ENCODE data around the gene OCA2.
"Not testable (repeated sequence)": the region's sequence is repeated elsewhere in the genome, so short reads cannot be mapped to it uniquely, and the experiment has no call there.

Gene OCA2

DNA sequence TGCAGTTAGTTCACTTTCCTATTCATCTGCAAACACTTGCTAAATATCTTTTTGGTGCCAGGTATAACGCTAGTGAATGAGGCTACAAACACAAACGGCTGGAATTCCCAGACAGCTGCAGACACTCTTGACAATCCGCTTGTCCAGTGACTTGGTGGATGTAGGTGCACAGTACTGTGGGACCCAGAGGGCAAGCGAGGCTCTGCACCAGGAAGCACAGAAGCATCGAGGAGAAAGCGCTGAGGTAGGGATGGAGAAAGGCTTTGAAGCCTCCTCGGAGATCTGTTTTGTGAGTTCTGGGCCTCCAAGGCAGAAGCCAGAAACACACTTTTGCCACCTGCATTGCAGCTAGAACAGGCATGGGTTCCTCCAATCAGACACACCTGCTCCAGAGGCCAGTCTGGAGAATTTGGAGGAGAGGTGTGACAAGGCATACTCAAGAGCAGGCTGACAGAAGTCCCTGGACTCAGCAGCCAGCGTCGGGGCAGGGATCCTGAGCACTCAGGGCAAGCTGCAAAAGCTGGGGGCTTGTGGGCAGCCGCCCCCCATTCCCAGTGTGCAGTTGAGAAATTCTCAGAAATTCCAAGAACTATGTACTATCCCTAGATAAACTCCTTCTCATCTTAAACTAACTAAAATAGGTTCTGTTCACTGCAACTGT lies 232.5 kb downstream of the OCA2 start:
- DNase-seq, result no peak

DNA sequence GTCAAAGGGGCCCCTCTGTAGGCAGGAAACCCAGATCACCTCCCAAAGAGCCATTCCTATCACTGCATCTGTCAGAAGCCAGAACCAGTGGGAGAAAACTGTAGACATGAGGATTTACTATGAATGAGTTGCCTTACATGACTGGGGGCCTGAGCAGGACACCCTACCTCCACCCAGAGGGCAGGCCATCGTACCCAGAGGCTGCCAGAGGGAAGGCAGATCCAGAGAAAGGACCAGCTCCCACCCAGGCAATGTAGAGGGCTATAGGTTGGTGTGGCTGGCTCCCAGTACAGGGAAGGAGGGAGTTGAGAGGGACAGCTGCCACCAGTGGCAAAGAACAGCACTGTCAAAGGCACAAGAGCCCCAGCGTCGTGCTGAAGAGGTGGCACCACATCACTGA lies 233.2 kb downstream of the OCA2 start:
- DNase-seq, result no peak

DNA sequence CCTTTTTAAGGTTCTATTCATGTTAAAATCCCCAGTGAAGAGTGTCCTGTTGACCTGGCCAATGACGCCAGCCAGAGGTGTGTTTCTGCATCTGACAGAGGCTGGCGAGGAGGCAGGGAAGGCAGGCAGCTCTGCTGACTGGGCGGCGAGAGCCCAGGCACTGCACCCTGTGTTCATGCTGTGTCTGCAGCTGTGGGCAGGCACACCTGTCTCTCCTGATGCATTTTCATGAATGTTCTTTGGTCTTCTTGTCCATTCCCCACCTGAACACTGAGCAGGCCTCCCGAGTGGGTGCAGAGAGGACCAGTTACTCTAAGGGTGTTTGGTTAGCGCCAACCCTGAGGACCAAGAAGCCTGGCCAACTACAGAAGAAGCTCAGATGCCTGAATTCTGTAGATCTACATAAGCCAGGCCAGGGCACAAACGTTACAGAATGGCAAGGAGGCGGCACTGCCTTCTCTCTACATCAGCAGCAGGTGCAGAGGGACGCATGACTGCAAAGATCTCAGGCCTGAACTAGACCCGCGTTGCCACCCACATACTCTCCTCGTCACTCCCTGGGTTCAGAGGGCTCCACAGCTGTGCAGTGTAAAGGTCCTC lies 233.7 kb downstream of the OCA2 start:
- no peak for DNase-seq

DNA sequence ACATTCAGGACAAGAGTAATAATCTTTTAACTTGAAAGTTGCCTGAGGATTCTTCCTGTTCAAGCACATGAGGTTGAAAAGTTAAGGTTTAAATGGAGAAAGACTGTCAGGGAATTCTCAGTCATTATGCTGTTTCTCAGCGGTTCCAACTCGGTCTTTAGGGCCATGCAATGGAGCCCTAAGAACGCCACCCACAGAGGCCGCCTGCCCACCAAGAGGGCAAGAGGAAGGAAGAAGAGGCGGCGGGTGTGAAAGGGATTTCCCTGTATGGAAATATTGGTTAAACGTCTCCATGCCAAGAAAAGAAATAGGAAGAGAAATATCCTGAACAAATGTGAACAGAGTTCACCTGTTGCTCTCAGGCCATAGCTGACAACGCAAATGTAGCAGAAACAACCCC lies 234.4 kb downstream of the OCA2 start:
- no peak for DNase-seq

DNA sequence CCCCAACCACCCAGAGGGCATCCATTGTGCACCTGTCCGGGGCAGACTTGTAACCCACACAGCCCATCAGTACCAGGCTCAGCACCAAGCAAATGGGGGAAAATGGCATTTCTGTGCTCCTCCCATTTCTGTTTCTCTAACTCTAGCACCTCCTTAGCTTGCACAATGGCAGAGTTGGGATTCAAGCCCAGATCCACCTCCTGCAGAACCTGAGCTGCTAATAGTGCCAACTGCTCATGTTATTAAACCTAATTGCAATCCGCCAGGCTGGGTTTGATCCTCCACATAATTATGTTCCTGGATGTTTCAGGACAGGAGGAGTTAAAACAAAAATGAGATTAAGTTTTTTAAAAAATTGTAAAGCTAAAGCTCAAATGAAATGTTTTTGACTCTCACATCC lies 235.0 kb downstream of the OCA2 start:
- no peak for DNase-seq

DNA sequence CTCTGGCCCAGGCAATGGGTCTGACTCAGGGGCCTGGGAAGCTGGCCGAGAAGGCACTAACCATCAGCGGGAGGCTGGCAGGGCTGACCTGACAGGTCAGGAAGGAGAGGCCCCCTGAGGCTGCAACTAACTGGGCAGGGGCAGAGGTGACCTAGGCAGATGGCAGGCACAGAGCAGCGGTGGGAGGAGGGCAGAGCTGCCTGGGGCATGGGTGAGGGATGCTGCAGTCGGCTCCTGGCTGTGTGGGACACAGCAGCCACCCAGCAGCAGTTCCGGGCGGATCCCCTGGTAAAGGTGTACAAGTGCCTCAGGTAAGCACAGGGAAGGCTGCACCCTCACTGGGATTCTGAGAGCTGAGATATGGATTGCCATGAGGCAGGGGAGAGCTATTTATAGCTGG lies 236.1 kb downstream of the OCA2 start:
- no peak for DNase-seq

DNA sequence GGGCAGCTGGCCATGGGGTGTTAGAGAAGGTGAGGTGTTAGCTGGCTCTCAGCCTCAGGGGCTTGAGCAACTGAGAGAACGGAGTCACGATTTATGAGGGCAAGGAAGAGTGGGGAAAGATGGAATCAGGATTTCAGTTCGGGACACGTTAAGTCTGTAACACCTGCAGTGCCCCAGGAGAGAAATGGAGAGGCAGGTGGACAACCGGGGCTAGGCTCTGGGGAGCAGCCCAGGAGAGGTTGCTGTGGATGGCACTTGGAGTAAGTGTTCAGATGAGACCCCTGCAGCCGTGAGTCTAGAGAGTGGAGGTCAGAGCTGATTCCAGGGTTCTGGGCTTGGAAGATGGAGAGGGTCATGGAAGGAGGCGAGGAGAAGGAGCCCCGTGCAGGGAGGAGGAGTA lies 237.9 kb downstream of the OCA2 start:
- no peak for DNase-seq

DNA sequence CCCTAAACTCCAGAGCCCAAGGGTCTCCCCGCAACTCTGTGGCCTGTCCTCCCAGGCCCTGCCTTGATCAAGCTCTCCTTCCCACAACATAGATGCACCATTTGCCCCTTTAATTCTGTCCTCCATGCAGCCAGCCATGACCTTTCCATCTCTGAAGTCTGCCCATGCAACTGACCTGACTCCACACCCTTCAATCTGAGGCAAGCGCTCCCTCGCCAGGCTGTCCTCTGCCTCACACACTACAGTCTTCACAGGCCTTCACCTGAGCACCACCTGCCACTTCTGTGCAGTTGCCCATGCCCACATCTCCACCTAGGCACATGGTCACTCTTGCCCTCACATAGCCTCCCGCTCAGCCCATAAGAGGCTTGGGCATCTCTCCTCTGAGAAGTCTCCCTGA lies 244.0 kb downstream of the OCA2 start:
- no peak for DNase-seq

DNA sequence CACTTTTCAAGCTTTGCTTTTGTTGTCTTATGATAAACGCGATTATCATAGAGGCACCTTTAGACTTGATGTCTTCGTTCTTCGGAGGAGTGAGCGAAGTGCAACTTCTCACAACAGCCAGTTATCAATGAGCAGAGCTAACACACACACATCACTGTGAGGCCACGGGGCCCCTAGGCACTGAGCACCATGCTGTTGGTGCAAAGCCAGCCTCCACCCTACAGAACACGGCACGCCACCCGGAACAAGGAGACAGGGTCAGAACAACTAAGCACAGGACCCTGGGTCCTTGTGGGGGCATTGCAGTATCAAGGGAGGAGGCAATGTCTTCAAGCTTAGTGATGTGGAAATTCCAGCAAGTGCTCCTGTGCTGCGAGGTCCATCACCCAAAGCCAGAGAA lies 244.5 kb downstream of the OCA2 start:
- DNase-seq, result no peak

DNA sequence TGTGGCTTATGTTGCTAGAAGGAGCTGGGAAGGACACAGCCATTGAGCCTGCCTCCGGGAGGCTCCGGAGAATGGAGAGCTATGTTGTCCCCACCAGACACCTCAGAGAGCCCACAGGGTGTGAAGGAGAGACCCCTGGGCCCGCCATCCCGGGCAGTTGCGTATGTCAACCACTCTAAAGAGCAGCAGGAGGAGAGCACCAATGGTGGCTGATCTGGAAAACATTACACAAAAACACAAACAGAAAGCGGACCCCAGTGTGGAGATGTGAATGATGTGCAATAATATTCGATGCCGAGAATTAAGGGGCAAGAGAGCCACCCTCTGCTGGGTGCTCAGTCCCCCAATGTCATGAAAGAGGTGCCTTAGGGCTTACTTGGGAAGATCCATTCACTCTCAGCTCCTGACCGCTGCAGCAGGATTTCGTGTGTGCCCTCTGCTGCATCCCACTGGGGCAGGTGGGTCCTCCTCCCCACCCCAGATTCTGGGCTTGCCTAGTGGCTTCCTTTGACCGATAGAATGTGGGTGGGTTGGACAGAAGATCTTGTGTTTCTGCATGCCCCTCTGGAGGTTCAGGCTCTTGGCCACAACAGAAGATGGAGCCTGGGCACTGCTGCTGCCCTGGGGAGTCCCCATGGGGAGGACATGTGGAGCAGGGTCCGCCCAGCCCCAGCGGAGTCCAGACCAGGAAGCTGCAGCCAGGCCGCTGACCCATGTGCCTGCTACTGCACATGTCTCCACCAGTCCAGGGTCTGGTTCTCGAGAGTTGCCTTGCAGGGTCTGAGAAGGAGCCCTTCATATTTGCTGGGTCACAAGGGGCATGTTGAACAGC lies 245.3 kb downstream of the OCA2 start:
- DNase-seq, result no peak

DNA sequence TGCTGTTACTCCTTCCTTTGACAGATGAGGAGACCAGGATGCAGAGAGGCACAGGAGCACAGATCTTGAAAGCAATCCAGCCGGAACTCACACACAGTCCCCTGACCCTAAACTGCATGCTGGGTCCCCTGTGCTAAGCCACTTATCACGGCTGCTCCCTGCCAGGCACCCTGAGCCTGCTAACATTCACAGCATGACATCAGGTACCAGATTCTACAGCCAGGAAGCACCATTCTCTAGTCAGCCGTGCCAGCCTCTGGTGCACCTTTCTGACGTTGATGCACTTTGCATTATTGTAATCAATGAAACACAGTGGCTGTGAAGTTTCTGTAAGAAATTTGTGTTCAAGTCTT lies 247.3 kb downstream of the OCA2 start:
- DNase-seq, result no peak

DNA sequence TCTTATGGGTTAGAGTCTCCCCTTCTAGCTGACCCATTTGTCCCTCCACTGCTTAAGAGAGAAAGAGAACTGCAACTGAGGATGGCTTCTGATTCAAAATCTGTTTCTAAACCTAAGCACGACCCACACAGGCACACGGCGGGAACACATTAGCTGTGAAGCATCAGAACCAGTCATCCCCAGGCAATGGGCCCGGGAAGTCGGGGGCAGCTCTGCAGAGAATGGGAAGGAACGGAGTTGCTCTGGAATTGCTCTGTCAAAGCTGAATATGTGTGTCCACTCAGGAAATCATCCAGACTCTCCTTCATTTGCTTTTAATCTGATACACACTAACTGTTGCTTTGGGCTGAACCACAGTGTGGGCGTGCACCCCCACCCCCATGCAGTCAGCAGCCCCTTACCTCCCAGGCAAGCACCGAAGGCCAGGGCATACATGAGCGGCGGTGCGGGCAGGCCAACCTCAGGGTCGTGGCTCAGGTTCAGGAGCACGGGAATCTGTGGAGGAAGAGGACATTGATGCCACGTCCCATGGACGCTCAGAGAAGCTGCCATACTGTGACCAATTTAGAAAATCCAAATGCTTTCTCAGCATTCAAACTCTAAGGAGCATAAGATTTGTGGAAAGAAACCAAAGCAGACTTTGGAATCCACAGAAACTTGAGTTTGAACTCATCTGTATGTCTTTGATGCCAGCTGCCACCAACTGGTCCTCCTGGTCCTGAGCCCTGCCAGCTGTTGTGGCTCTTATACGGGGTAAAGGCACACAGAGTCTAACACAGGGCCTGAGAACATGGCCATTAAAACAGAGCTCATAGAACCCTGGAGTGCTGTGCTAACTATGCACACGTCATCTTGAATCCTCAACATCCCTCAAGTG lies 247.9 kb downstream of the OCA2 start:
- DNase-seq, result no peak

DNA sequence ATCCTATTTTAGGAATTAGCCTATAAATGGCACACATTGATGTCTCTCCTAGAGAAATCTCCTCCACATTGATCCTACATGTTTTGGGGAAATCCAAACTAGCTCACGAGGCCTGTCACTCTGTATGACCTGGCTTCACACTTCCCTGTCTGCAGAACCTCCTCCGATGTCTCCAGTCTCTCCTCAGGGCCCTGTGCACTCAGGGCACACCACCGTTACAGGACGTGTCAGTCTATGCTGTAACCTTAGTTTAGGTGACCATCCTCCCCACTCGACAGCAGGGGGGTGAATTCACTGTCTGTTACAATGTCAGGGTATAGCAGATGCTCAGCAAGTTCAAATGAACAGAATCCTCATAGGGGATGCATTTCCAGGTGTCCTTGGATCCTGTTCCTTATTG lies 249.1 kb downstream of the OCA2 start:
- DNase-seq, result no peak

DNA sequence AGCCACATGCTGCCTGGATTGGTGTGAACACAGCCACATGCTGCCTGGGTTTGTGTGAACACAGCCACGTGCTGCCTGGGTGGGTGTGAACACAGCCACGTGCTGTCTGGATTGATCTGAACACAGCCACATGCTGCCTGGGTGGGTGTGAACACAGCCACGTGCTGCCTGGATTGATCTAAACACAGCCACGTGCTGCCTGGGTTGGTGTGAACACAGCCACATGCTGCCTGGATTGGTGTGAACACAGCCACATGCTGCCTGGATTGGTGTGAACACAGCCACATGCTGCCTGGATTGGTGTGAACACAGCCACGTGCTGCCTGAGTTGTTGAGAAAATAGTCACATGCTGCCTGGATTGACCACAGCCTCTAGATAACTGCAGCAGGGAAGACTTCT lies 250.2 kb downstream of the OCA2 start:
- not testable (repeated sequence) for DNase-seq

DNA sequence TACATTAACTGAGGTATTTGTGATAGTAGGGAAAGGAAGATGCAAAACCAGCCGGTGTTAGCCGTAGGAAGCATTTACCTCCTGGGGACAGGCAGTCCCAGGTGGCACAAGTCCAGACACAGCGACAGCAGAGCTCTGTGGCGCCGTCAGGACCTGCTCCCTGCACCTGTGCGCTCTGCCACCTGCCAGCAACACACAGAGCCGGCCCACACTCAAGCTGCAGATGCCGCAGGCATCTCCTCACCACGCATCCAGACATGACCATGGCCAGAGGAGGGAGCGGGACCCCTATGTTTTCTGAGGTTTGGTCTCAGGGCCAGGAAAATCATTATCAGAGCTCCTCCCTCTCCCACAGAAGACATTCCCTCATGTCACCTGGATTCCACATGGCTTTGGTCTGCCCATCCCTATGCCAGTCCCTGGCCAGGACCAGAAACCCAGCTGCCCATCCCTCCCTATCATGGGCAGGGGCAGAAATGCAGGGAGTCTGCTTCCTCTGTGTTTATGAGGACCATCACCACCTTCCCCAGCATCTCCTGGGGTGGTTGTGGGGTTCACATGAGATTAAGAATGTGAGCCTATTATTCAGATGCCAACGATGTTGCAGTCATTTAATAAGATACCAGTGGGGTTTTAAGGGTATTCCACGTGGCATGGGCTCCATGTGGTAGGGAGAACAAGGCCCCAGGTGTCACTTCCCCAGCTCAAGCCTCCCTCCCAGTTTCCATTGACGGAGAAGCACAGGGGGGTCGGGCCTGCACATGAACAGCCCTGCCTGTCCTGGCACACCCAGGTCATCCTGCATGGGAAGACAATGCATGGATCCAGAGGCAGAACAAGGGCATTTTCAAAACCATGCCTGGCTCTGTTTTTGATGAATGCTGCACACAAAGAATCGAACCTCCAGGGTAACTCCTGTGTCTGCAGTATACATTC lies 251.1 kb downstream of the OCA2 start:
- DNase-seq, result no peak

DNA sequence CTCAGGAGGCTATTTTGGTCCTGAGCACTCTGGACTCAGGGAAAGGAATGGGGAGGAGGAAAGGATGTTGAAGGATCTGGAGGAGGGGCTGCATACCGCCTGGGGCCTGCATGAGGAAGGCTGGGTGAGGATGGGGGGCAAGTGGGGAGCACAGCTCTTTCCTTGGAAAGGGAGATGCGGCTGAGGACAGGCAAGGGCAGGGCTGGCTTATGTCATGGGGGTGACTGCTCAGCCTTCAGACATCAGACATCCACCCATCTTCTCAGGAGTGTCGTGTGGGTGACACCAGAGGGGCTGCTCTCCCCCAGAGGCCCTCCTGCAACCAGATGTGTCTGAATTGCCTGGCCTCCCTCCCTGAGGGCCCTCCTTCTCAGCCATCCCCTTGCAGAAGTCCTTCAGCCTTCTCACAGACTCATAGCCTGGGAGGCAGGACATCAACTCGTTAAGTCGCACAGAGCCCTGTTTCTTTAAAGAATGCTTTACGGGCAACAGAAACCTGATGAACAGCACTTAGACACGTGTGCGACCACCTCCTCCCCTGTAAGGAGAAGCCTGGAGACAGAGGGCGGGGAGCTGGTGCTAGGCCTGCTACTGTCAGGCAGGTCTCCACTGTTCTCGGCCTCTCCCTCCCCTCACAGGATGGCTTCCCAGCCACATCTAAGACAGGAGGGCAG lies 252.3 kb downstream of the OCA2 start:
- DNase-seq, result no peak

DNA sequence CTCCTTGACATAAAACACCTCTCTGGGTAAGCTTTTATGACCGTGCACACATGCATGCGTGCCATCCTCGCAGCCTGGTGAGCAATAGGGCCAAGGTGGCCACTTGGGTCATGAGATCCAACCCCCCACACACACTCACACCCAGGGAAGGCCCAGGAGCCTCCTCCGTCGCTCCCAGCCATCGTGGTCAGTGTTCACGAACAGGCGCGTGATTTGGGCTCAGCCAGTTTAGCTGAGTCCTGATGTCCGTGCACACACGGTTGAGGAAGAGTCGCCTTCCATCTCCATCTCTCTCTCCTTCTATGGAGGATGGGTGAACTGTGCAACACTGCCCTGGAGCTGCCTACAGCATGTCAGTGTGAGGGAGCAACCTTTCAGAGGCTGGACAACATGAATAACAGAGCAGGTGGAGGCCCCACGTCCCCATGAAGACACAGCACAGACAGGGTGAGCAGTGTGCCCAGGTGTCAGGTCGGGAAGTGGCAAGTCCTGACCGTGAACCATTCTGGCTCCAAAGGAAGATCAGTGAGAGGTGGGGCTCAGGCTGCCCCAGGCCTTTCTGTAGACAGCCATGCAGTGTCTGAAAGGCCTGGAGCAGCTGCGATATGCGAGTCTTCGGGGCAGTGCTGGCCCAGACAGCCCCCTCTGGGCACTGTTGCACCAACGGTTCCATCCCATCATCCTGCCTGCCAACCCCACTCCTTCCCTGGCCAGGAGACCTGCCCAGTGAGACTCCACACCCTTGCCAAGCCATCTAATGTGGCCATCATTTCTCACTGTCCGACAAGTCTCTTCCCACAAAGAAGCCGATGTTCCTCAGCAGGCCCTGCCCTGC lies 253.4 kb downstream of the OCA2 start:
- DNase-seq, result no peak

DNA sequence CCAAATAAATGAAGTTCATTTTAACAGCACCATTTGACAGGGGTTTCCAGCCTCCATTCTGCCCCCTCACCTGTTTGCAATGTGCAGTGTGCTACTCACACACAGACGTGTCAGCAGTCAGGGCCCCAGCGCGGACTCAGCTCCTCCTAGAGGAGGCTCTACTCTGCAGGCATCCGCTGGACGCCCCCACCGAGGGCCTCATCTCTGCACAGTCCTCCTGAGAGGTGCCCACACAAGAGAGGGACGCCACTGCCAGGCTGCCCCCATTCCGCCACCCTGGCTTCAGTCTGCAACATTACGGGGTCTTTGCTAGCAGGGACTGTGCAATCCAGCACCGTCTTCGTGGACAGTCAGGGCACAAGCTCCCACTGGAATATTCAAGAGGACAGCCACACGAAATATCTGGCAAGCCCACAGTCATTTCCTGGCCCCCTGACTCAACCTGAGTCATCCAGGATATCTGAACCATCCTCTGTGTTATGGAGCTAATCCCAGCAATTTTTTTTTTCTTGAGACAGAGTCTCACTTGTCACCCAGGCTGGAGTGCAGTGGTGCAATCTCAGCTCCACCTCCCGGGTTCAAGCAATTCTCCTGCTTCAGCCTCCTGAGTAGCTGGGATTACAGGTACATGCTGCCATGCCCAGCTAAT lies 255.0 kb downstream of the OCA2 start:
- DNase-seq, result no peak

DNA sequence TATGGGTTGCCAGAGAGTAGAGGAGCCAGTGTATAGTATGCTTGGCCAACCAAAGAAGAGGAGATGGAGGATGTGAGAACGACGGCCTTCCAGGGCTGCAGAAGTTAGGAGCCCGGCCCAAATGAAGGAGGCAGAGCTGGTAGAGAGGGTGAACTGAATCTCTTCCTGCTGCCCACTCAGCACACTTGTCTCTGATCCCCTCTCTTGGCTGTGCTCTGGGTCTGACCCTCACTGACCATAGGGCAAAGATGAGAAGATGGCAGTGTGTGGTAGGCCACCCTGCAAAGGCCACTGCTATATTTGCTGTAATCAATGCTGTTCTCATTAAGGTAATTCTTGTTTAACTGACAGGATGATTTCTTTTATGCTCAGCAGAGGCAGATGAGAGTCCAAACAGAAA lies 256.0 kb downstream of the OCA2 start:
- DNase-seq, result no peak

DNA sequence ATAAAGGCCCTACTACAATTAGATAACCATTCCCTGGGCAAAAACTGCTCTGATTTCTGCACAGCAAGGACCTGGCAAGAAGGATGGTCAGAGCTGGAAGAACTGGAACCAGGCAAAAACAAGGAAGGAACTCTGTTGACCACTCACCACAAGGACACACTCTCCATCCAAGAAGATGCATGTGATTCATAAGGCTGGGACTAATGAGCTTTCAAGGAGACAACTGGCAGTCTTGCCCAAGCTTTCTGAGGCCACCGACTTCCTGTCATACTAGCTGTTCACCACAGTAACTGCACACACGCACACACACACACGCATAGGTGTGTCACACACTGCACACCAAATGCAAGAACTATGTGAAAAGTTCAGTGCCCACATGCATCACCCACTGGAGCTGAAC lies 256.6 kb downstream of the OCA2 start:
- no peak for DNase-seq

All from NCI-H2107 (cell line).